CD4-positive, alpha-beta T cell (primary cell): ENCODE data around the gene CAPN15. TPM values are rescaled to one million over a fixed set of nuclear protein-coding genes. Genes with fewer than 3 reads are reported as not detected.
A peak's percentile ranks its signal among the peaks of the same experiment; 100 is the strongest.

ENCODE experiments used
- ATAC-seq: fragments of 200-7000 bp; cut with Tn5 transposase; one replicate; pipeline ENCODE4 v1.10.0; 2022; ENCODE audit warnings: mild to moderate bottlenecking; ENCODE audit not compliant: poor library complexity
- CTCF ChIA-PET: fragments of 350-600 bp; sonication (Branson Sonifier 250); formaldehyde crosslinking; loops from one replicate; lab custom pipeline; 2021; ENCODE audit warnings: antibody characterized with exemption, inconsistent platforms; lab: Charles Lee
- POLR2A ChIA-PET: fragments of 350-600 bp; sonication (Branson Sonifier 250); formaldehyde crosslinking; loops from one replicate; lab custom pipeline; 2021; ENCODE audit warnings: antibody characterized with exemption, inconsistent platforms; lab: Charles Lee
- DNase-seq, 14 experiments: peaks; one replicate each; pipeline ENCODE4 v3.0.0-alpha.2; 2013 to 2020; ENCODE audit warnings: mixed read lengths in 2 of 14
- H3K27ac ChIP-seq, 2 donors: one replicate each; pipeline versions ENCODE4 v1.5.1 to v1.7.0; 2013; ENCODE audit warnings: low read length in 2 of 2, low read depth in 1 of 2, mild to moderate bottlenecking in 1 of 2
- H3K27me3 ChIP-seq, 2 experiments: 1 replicate in 1 of 2; 2 replicates in 1 of 2; pipeline versions ENCODE4 v1.6.1 to v1.7.0; 2013; ENCODE audit warnings: low read length in 2 of 2, control low read depth in 1 of 2, mild to moderate bottlenecking in 1 of 2, moderate library complexity in 1 of 2; ENCODE audit not compliant: insufficient read depth in 2 of 2, control insufficient read depth in 1 of 2
- H3K36me3 ChIP-seq: one replicate; pipeline ENCODE4 v1.6.1; 2013; ENCODE audit warnings: low read length, control low read depth; ENCODE audit not compliant: insufficient read depth
- H3K4me1 ChIP-seq: one replicate; pipeline ENCODE4 v1.6.1; 2013; ENCODE audit warnings: low read length, control low read depth; ENCODE audit not compliant: insufficient read depth
- H3K4me3 ChIP-seq: one replicate; pipeline ENCODE4 v1.5.1; 2013; ENCODE audit warnings: mild to moderate bottlenecking, low read length, moderate library complexity
- H3K9me3 ChIP-seq, 2 experiments: 1 replicate in 1 of 2; 2 replicates in 1 of 2; pipeline versions ENCODE4 v1.6.1 to v1.7.0; 2013; ENCODE audit warnings: low read length in 2 of 2, mild to moderate bottlenecking in 2 of 2, control low read depth in 1 of 2, moderate library complexity in 1 of 2; ENCODE audit not compliant: control insufficient read depth in 1 of 2, insufficient read depth in 1 of 2
- H3K27ac Mint-ChIP-seq: one replicate; pipeline ENCODE4 v1.8.0; 2020; ENCODE audit warnings: mixed read lengths
- H3K27me3 Mint-ChIP-seq: one replicate; pipeline ENCODE4 v1.8.0; 2021; ENCODE audit warnings: mixed read lengths
- H3K36me3 Mint-ChIP-seq: one replicate; pipeline ENCODE4 v1.8.0; 2021; ENCODE audit warnings: low read depth, mixed read lengths
- H3K4me1 Mint-ChIP-seq: one replicate; pipeline ENCODE4 v1.8.0; 2021; ENCODE audit warnings: low read depth, mixed read lengths
- H3K4me3 Mint-ChIP-seq: one replicate; pipeline ENCODE4 v1.8.0; 2020; ENCODE audit warnings: mild to moderate bottlenecking, mixed read lengths
- H3K9me3 Mint-ChIP-seq: one replicate; pipeline ENCODE4 v1.8.0; 2020; ENCODE audit warnings: mixed read lengths
- CTCF ChIP-seq: fragments of 200-600 bp; IDR thresholded peaks from one replicate; pipeline ENCODE4 v1.8.0; 2022; ENCODE audit warnings: antibody characterized with exemption, mild to moderate bottlenecking
- intact Hi-C, 2 experiments: fragments of 100-400 bp; cut with DNase I in 1 of 2; cut with micrococcal nuclease in 1 of 2; formaldehyde crosslinking; loops; one replicate each; pipeline versions ENCODE4 v1.15.1 to v1.9.0; 2023 to 2025; cut with DNase I, micrococcal nuclease
- total RNA-seq, 174 experiments: library from RNA in 2 of 174; stranded (reverse) in 2 of 174; gene quantifications; one replicate each; pipeline ENCODE4 v1.2.3 and lab custom pipeline; 2021 to 2026

CAPN15 gene
- total RNA-seq, 2 experiments from 2014 or later = 35.5 to 36.9 TPM

DNA sequence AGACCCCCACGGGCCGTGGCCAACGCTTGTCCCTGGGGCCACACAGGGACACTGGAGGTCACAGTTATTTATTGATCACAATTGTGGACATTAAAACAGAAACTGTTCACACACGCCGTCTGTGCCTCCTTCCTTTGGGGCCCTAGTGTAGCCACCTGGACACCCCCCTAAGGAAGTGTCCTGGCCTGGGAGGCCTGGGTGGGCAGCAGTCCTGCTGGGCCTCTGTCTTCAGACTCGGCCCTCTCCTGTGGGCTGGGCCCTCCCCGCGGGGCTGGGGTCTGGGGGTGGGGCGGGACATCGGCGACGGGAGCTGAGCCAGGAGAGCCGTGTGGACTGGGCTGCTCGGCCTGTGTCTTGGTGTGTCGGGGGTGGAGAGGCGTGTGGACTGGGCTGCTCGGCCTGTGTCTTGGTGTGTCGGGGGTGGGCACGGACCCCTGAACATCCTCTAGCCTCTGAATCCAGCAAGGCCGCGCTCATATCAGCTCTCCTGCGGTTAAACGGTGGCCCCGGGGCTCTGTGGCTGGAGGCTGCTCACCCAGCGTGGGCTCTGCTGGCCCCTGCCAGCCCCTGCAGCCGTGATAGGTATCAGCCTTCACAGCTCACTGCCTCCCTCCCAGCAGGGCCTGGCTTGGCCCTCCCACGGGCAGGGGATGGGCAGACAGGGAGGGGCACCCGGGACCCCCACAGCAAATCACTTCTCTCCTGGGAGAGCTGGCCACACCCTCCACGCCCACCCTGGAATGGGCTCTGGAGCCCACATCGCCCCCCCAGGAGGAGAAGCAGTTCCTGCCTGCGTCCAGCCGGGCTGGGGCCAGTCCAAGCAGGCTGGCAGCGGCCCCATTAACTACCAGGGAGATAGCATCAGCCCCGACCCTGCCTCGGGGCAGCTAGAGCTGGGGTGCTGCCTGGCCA is 38.2 kb downstream of the CAPN15 start:
- Histone ChIP-seq H3K27me3 (peaks cover 7 to 9% of the 10 kb centered on the region in 2 experiments), H3K27ac (peak overlapping the region in 1 of 2 donors; percentile 72), H3K9me3 (peaks cover 0 to 12% of the 10 kb centered on the region in 2 experiments), H3K4me3 (no peak overlapping the region), H3K4me1 (peaks cover 46% of the 10 kb centered on the region), H3K36me3 (no peaks in the 10 kb centered on the region)
- intact Hi-C loops = no loop called here
- no peaks in the 10 kb centered on the region for H3K9me3 Mint-ChIP-seq
- TF ChIP-seq CTCF = no peak
- H3K4me3 Mint-ChIP-seq = no peak overlapping the region
- no peaks in the 10 kb centered on the region for H3K36me3 Mint-ChIP-seq
- peaks cover 23% of the 10 kb centered on the region for H3K4me1 Mint-ChIP-seq
- DNase-seq = no peak
- ChIA-PET POLR2A (no interaction called here), CTCF (no interaction called here)
- peak overlapping the region; percentile 84 for H3K27ac Mint-ChIP-seq
- no peak for ATAC-seq
- no peaks in the 10 kb centered on the region for H3K27me3 Mint-ChIP-seq

DNA sequence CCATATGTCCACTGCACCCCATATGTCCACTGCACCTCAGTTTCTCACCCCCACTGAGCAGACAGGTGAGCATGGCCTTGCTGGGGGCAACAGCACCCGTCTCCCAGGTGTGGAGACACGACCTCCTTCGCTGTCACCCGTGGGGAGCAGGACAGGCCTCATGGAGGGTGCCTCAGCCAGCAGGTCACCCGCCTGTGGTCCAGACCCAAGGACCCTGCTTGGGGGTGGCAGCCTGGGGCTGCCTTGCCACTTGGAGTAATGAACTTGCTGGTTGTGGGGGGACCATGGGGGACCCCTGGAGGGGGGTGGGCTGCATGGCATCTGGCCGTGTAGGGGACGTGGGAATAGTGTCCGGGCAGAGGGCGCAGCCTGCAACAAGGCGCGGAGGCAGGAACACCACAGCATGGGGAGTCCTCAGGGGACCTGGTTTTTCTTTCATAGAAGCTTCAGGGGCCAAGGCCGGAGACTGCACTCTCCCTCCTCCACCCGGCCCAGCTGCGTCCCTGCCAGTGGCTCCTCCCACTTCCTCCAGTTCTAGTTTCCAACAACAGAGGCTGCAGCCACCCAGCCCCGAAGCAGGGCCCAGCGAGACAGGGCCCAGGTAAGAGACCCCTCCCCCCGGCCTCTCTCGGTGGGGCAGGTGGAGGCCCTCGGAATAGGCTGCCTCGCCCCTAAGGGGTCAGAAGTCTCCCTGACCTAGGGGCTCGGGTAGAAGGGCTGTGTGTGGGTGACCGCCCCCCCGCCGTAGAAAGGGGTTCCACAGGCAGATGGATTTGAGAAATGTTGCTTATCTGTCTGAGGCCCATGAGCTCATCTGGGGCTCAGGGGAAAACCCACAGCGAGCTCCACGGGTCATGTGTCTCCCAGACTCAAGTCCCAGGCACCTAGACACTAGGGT is 39.2 kb downstream of the CAPN15 start, which contains the start of gene NHLRC4:
NHLRC4 (plus strand) TSS at position 531 of the 898 bp plus-strand sequence. CDS start 1,043 bp downstream, outside the sequence.
- no peak for TF ChIP-seq CTCF
- ATAC-seq = peak; percentile 43
- POLR2A ChIA-PET = interaction anchor here (0.9 to 1.3 kb wide), 4 partner anchors 22 to 129 kb away, joined by 3 to 4 read pairs (median 3); partner anchors contain the start of genes CAPN15 and METTL26
- H3K4me1 Mint-ChIP-seq = peaks cover 33% of the 10 kb centered on the region
- H3K36me3 ChIP-seq = no peaks in the 10 kb centered on the region
- peak within 1 kb of the TSS; percentile 84 for H3K4me3 Mint-ChIP-seq
- H3K27me3 Mint-ChIP-seq = no peaks in the 10 kb centered on the region
- peak within 1 kb of the TSS; percentile 84 for H3K27ac Mint-ChIP-seq
- peaks cover 55% of the 10 kb centered on the region for H3K4me1 ChIP-seq
- no peaks in the 10 kb centered on the region for H3K9me3 Mint-ChIP-seq
- CTCF ChIA-PET = no interaction called here
- peaks cover 0 to 2% of the 10 kb centered on the region in 2 experiments for H3K9me3 ChIP-seq
- no peaks in the 10 kb centered on the region for H3K27me3 ChIP-seq
- intact Hi-C loops = no loop called here
- H3K36me3 Mint-ChIP-seq = peaks cover 4% of the 10 kb centered on the region
- peak in 13 of 14 experiments; percentile 27 to 75 (median 54) for DNase-seq
- H3K4me3 ChIP-seq = peak within 1 kb of the TSS; percentile 56
- peak within 1 kb of the TSS; percentile 26 to 72 for H3K27ac ChIP-seq
